Measurements from ENCODE around the gene RS1. TPM values are rescaled to one million over a fixed set of nuclear protein-coding genes. Genes with fewer than 3 reads are reported as not detected.

Gene RS1
- total and polyA plus RNA-seq, 2 of the 13 experiments (the other 11 are each of a cell fraction or from before 2014, with no cell fraction given), result not detected

GRCh38 chrX:18624599-18624998, 47.3 kb downstream of the RS1 start:
- H4K20me1 ChIP-seq (ENCODE audit: insufficient read depth, low read length), result no peaks in the 10 kb centered on the region
- peaks cover 1 to 7% of the 10 kb centered on the region in 2 experiments; a peak in 2 of 5 replicates for H3K36me3 ChIP-seq (replicated peaks in 1 of 2; ENCODE audit: control insufficient read depth in 1 of 2, insufficient read depth in 2 of 2, low read length in 2 of 2)
- H3K4me3 ChIP-seq (replicated peaks in 1 of 3; ENCODE audit: insufficient read depth in 1 of 3, low read depth in 2 of 3, low read length in 3 of 3), result no peak overlapping the region
- in situ Hi-C loops (cut with HindIII; ENCODE audit: extremely low pct_ligation_motif_present, low pct_unique_long_range_greater_than_20kb) (loop anchor here (25.0 kb wide), 2 partner anchors 187 to 263 kb away; partner anchors contain the start of gene CDKL5), intact Hi-C loops (cut with micrococcal nuclease; ENCODE audit: unreplicated experiment) (no loop called here)
- no peaks in the 10 kb centered on the region for H3K27me3 ChIP-seq (ENCODE audit: control insufficient read depth in 1 of 2, insufficient read depth in 2 of 2, low read length in 2 of 2)
- no peak for FAIRE-seq
- H3K9ac ChIP-seq (ENCODE audit: insufficient read depth, low read depth, low read length), result no peak overlapping the region
- no peak overlapping the region for H3K4me2 ChIP-seq (ENCODE audit: low read depth, low read length)
- no peak overlapping the region for H3K27ac ChIP-seq (ENCODE audit: extremely low read length, insufficient read depth, low read length)
- WGBS (ENCODE audit: low lambda C conversion rate), result 100% methylated on average over 2 of the region's 2 CpGs
- ChIA-PET POLR2A (no interaction called here), CTCF (ENCODE audit: low intra/inter-chr PET ratio, low total read pairs) (no interaction called here)
- no TSS peak for BruUV-seq (replicated peaks)
- H3K79me2 ChIP-seq (ENCODE audit: insufficient read depth, low read length), result no peaks in the 10 kb centered on the region
- no peak overlapping the region for H2AFZ ChIP-seq (ENCODE audit: low read length)
- no peaks in the 10 kb centered on the region for H3K9me3 ChIP-seq (ENCODE audit: low read length)
- peaks cover 22% of the 10 kb centered on the region for H3K4me1 ChIP-seq (ENCODE audit: insufficient read depth, low read length)
- ATAC-seq, result no peak
- DNase-seq (ENCODE audit: low spot score), result no peak
- TF ChIP-seq IRF9 (CRISPR knock-in tag; IDR thresholded peaks at IDR 0.05; ENCODE audit: borderline replicate concordance) (no peak), ZNF10 (CRISPR knock-in tag; IDR thresholded peaks at IDR 0.05; ENCODE audit: borderline replicate concordance, low read depth) (no peak), ZNF430 (CRISPR knock-in tag; IDR thresholded peaks at IDR 0.05) (no peak), NR1H2 (CRISPR knock-in tag; IDR thresholded peaks at IDR 0.05; ENCODE audit: borderline replicate concordance, low read depth) (no peak), ZNF331 (CRISPR knock-in tag; IDR thresholded peaks at IDR 0.05) (no peak), ZNF777 (CRISPR knock-in tag; IDR thresholded peaks at IDR 0.05) (no peak), TFE3 (CRISPR knock-in tag; IDR thresholded peaks at IDR 0.05) (no peak), MIXL1 (CRISPR knock-in tag; IDR thresholded peaks at IDR 0.05) (no peak), NFRKB (IDR thresholded peaks at IDR 0.05) (no peak), ZNF207 (IDR thresholded peaks at IDR 0.05; ENCODE audit: borderline replicate concordance) (no peak), ZMYM4 (CRISPR knock-in tag; IDR thresholded peaks at IDR 0.05) (no peak), ZSCAN31 (CRISPR knock-in tag; IDR thresholded peaks at IDR 0.05; ENCODE audit: low read depth) (no peak), THRA (CRISPR knock-in tag; IDR thresholded peaks at IDR 0.05; ENCODE audit: borderline replicate concordance) (no peak), CREM (IDR thresholded peaks at IDR 0.05) (no peak), CREM (CRISPR knock-in tag; IDR thresholded peaks at IDR 0.05) (no peak), RORA (CRISPR knock-in tag; IDR thresholded peaks at IDR 0.05) (no peak), NPAS2 (CRISPR knock-in tag; IDR thresholded peaks at IDR 0.05; ENCODE audit: borderline replicate concordance) (no peak)
